PC-3 (cell line): ENCODE results near the gene OXT. TPM values are rescaled to one million over a fixed set of nuclear protein-coding genes. Genes with fewer than 3 reads are reported as not detected.

Experiments used
- ATAC-seq: fragments of 200-7000 bp; cut with Tn5 transposase; 2 replicates; pipeline ENCODE4 v1.9.1; 2020; ENCODE audit warnings: mild to moderate bottlenecking, moderate library complexity
- BruUV-seq: library from RNA; stranded (reverse); fragments of 400-500 nt; replicated peaks from 2 replicates; lab custom pipeline; 2021; lab: Mats Ljungman, UMichigan
- CTCF ChIA-PET: fragments of 300-600 bp; sonication (Branson Sonifier 250); formaldehyde crosslinking; loops from one replicate; lab custom pipeline; 2022; ENCODE audit warnings: antibody characterized with exemption; lab: Charles Lee
- POLR2A ChIA-PET: fragments of 300-600 bp; sonication (Branson Sonifier 250); formaldehyde crosslinking; loops from one replicate; lab custom pipeline; 2022; ENCODE audit warnings: antibody characterized with exemption; ENCODE audit not compliant: unreplicated experiment; lab: Charles Lee
- DNase-seq: peaks from one replicate; pipeline ENCODE4 v3.0.0-alpha.2; 2015
- H2AFZ ChIP-seq: fragments of 300-600 bp; sonication (generic); 2 replicates; pipeline ENCODE4 v1.6.0; 2016; ENCODE audit warnings: antibody characterized with exemption, low read length
- H3F3A ChIP-seq: fragments of 300-600 bp; sonication (generic); one replicate; pipeline ENCODE4 v1.6.0; 2017; ENCODE audit warnings: antibody characterized with exemption, low read length, control low read depth, mild to moderate bottlenecking; ENCODE audit not compliant: unreplicated experiment
- H3K27ac ChIP-seq: fragments of 300-600 bp; sonication (generic); 2 replicates; pipeline ENCODE4 v1.5.1; 2016; ENCODE audit warnings: mild to moderate bottlenecking, low read length
- H3K27me3 ChIP-seq: fragments of 300-600 bp; sonication (generic); 2 replicates; pipeline ENCODE4 v1.6.1; 2016; ENCODE audit warnings: low read length, mixed read lengths
- H3K36me3 ChIP-seq: fragments of 300-600 bp; sonication (generic); 2 replicates; pipeline ENCODE4 v1.6.1; 2016; ENCODE audit warnings: low read depth, mixed run types, low read length, mixed read lengths
- H3K4me1 ChIP-seq: fragments of 300-600 bp; sonication (generic); 2 replicates; pipeline ENCODE4 v1.5.1; 2016; ENCODE audit warnings: low read length; ENCODE audit not compliant: insufficient read depth
- H3K4me2 ChIP-seq: fragments of 300-600 bp; sonication (generic); 2 replicates; pipeline ENCODE4 v1.6.0; 2016; ENCODE audit warnings: low read length
- H3K4me3 ChIP-seq: fragments of 300-600 bp; sonication (generic); 2 replicates; pipeline ENCODE4 v1.5.1; 2016; ENCODE audit warnings: mild to moderate bottlenecking, low read length, mixed read lengths
- H3K79me2 ChIP-seq: fragments of 300-600 bp; sonication (generic); 2 replicates; pipeline ENCODE4 v1.6.1; 2017; ENCODE audit warnings: low read length, mixed read lengths
- H3K9ac ChIP-seq: fragments of 300-600 bp; sonication (generic); 2 replicates; pipeline ENCODE4 v1.6.0; 2016; ENCODE audit warnings: mild to moderate bottlenecking, low read length
- H3K9me2 ChIP-seq: fragments of 300-600 bp; sonication (generic); replicated peaks from 2 replicates; pipeline ENCODE4 v1.6.1; 2016; ENCODE audit warnings: mixed run types, low read length, mixed read lengths
- H3K9me3 ChIP-seq: fragments of 300-600 bp; sonication (generic); 2 replicates; pipeline ENCODE4 v1.6.1; 2016; ENCODE audit warnings: low read length, mixed read lengths
- H4K20me1 ChIP-seq: fragments of 300-600 bp; sonication (generic); 2 replicates; pipeline ENCODE4 v1.6.1; 2016; ENCODE audit warnings: low read length, mixed read lengths
- CTCF ChIP-seq: fragments of 300-600 bp; sonication (generic); conservative IDR thresholded peaks from 2 replicates; pipeline ENCODE4 v1.5.1; 2017; ENCODE audit warnings: antibody characterized with exemption, low read depth, mild to moderate bottlenecking, low read length
- EZH2 ChIP-seq: fragments of 300-600 bp; sonication (generic); IDR thresholded peaks from one replicate; pipeline ENCODE4 v1.6.1; 2017; ENCODE audit warnings: antibody characterized with exemption, mild to moderate bottlenecking, low read length; ENCODE audit not compliant: unreplicated experiment
- EZH2phosphoT487 ChIP-seq: fragments of 300-600 bp; sonication (generic); IDR thresholded peaks from 2 replicates; pipeline ENCODE4 v1.6.1; 2018; ENCODE audit warnings: mild to moderate bottlenecking, antibody characterized with exemption, low read length, borderline replicate concordance
- intact Hi-C: fragments of 100-400 bp; cut with micrococcal nuclease; formaldehyde crosslinking; loops from 2 replicates; pipeline ENCODE4 v1.9.0; 2023
- total RNA-seq: library from RNA; depleted of rRNA; stranded (reverse); fragments of >200 nt; gene quantifications from 2 replicates; pipeline ENCODE4 v1.2.3, GENCODE V29; 2014

Gene OXT
- total RNA-seq, 1 experiment from 2014 or later: not detected

DNA sequence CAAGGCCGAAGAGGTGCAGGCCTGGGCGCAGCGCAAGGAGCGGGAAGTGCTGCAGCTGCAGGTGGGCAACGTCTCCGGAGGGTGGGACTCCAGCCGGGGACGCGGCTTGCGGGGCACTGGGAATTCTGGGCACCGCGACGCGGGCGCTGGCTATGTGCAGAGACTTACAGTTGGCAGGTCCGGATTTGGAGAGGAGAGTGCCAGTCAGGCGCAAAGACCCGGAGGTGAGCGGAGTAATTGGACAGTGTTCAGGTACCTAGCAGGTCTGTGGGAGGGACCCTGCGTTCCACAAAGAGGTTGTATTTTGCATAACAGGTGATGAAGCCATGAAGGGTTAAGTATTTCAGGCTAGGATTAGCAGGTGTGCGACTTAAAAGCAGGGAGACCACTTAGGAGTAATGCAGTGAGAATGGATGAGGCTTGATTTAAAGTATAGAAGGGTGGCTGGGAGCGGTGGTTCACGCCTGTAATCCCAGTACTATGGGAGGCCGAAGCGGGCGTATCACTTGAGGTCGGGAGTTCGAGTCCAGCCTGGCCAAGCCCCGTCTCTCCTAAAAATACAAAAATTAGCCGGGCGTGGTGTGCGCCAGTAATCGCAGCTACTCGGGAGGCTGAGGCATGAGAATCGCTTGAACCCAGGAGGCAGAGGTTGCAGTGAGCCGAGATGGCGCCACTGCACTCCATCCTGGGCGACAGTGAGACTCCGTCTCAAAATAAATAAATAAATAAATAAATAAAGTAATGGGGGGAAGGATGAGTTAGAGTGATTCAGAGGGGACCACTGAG is 24.6 kb upstream of the OXT start:
- no peaks in the 10 kb centered on the region for H3K27me3 ChIP-seq
- peaks cover 9% of the 10 kb centered on the region for H4K20me1 ChIP-seq
- peak overlapping the region; percentile 11; the same call in 1 of the 2 replicates for H3K27ac ChIP-seq
- H3K36me3 ChIP-seq: peaks cover 26% of the 10 kb centered on the region
- CTCF ChIA-PET: no interaction called here
- H3K4me3 ChIP-seq: peak overlapping the region; percentile 93
- no peaks in the 10 kb centered on the region for H3K9me3 ChIP-seq
- H3K4me2 ChIP-seq: peak overlapping the region; percentile 87
- intact Hi-C loops: loop anchor here (1.0 kb wide), 1 partner anchor 7 kb away; no protein-coding TSS in a partner anchor
- POLR2A ChIA-PET: interaction anchor here (0.6 kb wide), 1 partner anchor 111 kb away, joined by 4 read pairs; no protein-coding TSS in a partner anchor
- DNase-seq: peak; percentile 74
- ATAC-seq: peak; percentile 15
- peak overlapping the region; percentile 90 for H3K9ac ChIP-seq
- TF ChIP-seq EZH2phosphoT487 (no peak), CTCF (no peak), EZH2 (no peak)
- no peaks in the 10 kb centered on the region for H3F3A ChIP-seq
- peaks cover 22% of the 10 kb centered on the region for H3K79me2 ChIP-seq
- BruUV-seq: no TSS peak
- peaks cover 16% of the 10 kb centered on the region for H3K4me1 ChIP-seq
- H2AFZ ChIP-seq: peak overlapping the region; percentile 84
- H3K9me2 ChIP-seq: no peaks in the 10 kb centered on the region

GRCh38 chr20:3047486-3048419 is 23.7 kb upstream of the OXT start:
- H3K4me2 ChIP-seq: peak overlapping the region; percentile 87

More at GRCh38 chr20:3047486-3048419, 23.7 kb upstream of the OXT start:
- no peak overlapping the region; the same call in 1 of the 2 replicates for H3K9ac ChIP-seq
- TF ChIP-seq EZH2: no peak
- TF ChIP-seq EZH2phosphoT487: no peak
- TF ChIP-seq CTCF: no peak
- peaks cover 22% of the 10 kb centered on the region for H3K79me2 ChIP-seq
- H4K20me1 ChIP-seq: peaks cover 9% of the 10 kb centered on the region
- no peak for DNase-seq
- H3K27ac ChIP-seq: no peak overlapping the region
- no peaks in the 10 kb centered on the region for H3K9me3 ChIP-seq
- peaks cover 26% of the 10 kb centered on the region for H3K36me3 ChIP-seq
- no peaks in the 10 kb centered on the region for H3K27me3 ChIP-seq
- no peak overlapping the region for H2AFZ ChIP-seq
- ChIA-PET CTCF (no interaction called here), POLR2A (interaction anchor here (0.6 kb wide), 1 partner anchor 110 kb away, joined by 4 read pairs; no protein-coding TSS in a partner anchor)
- peaks cover 11% of the 10 kb centered on the region for H3K4me1 ChIP-seq
- intact Hi-C loops: no loop called here
- H3K4me3 ChIP-seq: peak overlapping the region; percentile 93
- BruUV-seq: TSS peak; percentile 35
- H3K9me2 ChIP-seq: no peaks in the 10 kb centered on the region
- H3F3A ChIP-seq: no peaks in the 10 kb centered on the region
- no peak for ATAC-seq
